Heart left ventricle (tissue), 13 donors: Measurements from ENCODE around the gene CRIP3.

ENCODE experiments used
- POLR2A ChIP-seq, 2 donors: fragments of 450-650 bp; IDR thresholded peaks; one replicate each; pipeline ENCODE4 v1.6.1; 2017; ENCODE audit warnings: antibody characterized with exemption in 2 of 2, mild to moderate bottlenecking in 2 of 2, moderate library complexity in 2 of 2
- TF ChIP-seq, protein P1 (sequence below), 12 donors: fragments of 200-600 bp; sonication (generic) in 4 of 12; IDR thresholded peaks; one replicate each; pipeline versions ENCODE4 v1.5.0 to v1.8.0; 2018 to 2022; ENCODE audit warnings: antibody characterized with exemption in 12 of 12, mild to moderate bottlenecking in 5 of 12
- donor health status: ischemic (EF 13 %, LVEDD 7.1; RV severe dilation, severe dysfunction).
- donor health status: DM: no; HTN: yes; CAD: no.
- donor health status: DM: no; HTN: no; CAD: no.
- donor health status: ischemic (EF 25% LVEDD 6.9; RV normal size, moderate dysfunction).
- donor health status: ischemic (EF 25% LVEDD 5.7; RV mildly dilated, moderate dysfunction).
- donor health status: ischemic (EF 35%, LVEDD 5.7; RV mildly dilated, moderate dysfunction).
- donor health status: nonischemic (EF 11% LVEDD 7.7; RV severe dilation, severe dysfunction).
- donor health status: DM: yes; HTN: yes; CAD: no.
- donor health status: PGD.
- donor health status: ischemic (EF 29% LVEDD 5.4; RV normal size, mild dysfunction).
- donor health status: nonischemic (EF 23%, LVEDD 6.1; RV moderate dilation, normal function).

DNA sequence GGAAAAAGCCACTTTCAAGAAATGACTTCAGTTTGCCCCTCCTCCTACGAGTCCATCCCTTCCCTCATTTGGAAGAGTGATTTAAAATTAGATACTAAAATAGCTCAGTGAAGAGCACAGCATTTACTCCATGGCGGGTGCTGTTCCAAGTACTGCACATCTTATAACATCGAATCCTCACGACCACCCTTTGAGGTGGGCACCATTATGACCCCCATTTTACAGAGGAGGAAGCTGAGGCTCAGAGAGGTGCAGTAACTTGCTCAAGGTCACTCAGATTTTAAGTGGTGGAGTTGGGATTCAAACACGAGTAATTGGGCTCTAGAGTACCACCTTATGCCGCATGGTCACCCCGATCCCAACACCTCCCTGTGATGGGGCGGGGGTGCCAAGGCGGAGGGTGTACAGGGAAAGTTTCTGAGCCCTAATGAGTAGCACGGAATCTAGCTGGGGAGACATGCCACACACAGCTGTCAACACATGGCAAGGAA is 39.8 kb downstream of the CRIP3 start:
- TF ChIP-seq, protein P1, sequence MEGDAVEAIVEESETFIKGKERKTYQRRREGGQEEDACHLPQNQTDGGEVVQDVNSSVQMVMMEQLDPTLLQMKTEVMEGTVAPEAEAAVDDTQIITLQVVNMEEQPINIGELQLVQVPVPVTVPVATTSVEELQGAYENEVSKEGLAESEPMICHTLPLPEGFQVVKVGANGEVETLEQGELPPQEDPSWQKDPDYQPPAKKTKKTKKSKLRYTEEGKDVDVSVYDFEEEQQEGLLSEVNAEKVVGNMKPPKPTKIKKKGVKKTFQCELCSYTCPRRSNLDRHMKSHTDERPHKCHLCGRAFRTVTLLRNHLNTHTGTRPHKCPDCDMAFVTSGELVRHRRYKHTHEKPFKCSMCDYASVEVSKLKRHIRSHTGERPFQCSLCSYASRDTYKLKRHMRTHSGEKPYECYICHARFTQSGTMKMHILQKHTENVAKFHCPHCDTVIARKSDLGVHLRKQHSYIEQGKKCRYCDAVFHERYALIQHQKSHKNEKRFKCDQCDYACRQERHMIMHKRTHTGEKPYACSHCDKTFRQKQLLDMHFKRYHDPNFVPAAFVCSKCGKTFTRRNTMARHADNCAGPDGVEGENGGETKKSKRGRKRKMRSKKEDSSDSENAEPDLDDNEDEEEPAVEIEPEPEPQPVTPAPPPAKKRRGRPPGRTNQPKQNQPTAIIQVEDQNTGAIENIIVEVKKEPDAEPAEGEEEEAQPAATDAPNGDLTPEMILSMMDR (IDR thresholded peaks at IDR 0.05): no peak
- no peak for TF ChIP-seq POLR2A (IDR thresholded peaks at IDR 0.05)
